SHP77 (cell line): ENCODE measurements around the gene CLDN10.
"Not testable (repeated sequence)": the region's sequence is repeated elsewhere in the genome, so short reads cannot be mapped to it uniquely, and the experiment has no call there.

Source experiments
- DNase-seq, 2 experiments: peaks; one replicate each; lab custom pipeline; 2025; lab: John Stamatoyannopoulos, UW

The CLDN10 gene

DNA sequence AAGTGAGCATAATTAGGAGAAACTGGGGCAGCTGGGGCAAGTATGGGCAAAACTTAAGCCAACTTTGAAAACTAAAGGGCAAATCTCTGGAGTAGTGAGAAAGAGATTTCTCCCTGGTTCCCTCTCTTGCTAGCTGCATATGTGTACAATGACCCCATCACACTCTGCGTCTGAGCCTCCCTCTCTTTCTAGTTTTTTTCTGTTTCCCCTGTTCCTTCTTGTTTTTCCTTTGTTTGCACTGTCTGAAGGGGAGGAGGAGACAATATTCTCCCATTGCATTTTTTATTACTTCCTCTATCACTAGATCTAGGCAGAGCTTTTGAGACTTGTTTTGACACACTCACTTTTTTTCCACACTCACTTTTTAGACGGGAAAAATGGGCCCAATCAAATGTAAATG is 11.2 kb upstream of the CLDN10 start:
- DNase-seq = no peak

DNA sequence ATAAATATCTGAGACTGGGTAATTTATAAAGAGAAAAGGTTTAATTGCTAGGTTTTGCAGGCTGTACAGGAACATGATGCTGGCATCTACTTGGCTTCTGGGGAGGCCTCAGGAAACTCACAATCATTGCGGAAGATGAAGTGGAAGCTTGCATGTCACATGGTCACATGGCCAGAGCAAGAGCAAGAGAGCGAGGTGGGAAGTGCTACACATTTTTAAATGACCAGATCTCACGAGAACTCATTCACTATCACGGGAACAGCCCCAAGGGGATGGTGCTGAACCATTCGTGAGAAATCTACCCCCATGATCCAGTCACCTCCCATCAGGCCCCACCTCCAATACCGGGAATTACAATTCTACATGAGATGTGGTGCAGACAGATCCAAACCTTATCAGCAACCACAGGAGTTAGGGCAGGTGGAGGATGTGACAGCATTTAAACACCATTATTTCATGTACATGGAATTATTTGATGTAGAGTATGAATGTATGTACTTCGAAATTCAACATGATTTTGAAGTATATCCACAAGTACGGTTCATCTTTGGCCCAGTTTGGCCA is 10.5 kb upstream of the CLDN10 start:
- DNase-seq = no peak

DNA sequence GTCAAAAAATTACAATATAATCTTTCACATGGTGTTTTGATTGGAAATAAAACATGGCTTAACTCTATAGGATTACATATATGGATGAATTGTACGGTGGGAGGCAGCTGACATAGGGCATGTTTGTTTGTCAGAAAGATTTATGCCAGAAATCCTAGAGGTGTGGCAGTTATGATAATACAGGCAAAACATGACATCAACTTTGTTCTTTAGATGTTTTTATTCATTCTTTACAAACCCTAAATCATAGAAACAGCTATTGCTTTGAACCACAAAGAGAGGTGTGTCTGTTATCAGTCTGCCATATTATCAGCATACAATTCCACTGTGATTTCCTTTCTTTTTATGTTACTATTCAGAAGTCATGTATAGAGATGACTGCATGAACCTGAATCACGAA is 8.2 kb upstream of the CLDN10 start:
- DNase-seq = no peak

DNA sequence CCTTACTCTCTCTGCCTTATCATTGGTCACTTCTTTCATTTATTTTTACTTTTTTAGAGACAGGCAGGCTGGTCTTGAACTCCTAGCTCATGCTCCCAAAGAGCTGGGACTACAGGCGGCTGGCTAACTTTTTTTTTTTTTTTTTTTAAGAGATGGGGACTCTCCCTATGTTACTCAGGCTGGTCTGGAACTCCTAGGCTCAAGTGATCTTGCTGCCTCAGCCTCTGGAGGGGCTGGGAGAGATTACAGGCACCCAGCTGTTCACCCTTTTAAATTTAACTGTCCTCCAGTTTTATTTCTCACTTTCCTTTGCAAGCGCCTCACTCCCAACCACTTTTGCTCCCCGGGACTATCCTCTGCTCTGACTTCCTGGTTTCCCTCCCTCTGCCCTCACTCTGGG is 5.6 kb upstream of the CLDN10 start:
- DNase-seq = no peak

DNA sequence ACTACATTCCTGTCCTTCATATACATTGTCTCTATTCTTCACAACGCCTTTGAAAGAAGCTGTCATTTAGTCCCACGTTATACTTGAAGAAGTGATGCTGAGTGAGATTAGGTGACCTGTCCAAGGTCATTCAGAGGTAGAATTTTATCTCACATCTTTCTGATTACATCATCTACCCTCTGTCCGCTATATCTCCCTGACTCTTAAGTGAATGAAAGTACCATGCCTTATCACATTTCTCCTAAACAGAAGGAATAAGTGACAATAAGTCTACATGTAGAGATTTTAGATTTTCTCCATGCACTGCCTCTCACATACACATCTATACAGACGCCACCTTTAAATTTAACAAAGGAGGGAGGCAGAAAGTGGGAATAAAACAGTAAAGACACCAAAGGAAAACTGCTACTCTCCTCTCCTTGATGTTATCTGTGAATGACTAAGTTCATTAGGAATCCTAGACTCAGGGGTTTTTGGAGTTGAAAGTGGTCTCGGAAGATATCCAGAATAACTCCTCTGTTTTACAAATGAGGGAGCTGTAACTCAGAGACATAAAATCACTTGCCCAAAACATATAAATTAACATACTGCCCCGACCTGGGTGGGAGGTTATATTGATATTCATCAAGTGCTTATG is 4.9 kb upstream of the CLDN10 start:
- DNase-seq = no peak

DNA sequence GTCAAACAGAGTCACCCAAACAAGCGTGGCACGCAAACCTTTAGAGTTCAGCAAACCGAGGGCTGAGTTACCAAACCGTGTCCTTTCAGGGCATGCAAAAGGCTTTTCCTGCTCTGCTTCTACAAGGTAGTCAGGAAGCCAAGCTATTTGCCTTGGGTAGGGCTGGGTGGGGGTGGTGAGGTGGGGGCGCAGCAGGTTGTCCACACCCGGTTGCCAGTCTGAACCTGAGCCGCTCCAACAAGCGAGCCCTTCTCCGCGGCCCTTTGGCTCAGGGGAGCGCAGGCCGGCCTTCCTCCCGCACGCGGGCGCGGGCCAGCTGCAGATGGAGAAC is 347 bp upstream of the CLDN10 start:
- peak; percentile 69 to 73 for DNase-seq

DNA sequence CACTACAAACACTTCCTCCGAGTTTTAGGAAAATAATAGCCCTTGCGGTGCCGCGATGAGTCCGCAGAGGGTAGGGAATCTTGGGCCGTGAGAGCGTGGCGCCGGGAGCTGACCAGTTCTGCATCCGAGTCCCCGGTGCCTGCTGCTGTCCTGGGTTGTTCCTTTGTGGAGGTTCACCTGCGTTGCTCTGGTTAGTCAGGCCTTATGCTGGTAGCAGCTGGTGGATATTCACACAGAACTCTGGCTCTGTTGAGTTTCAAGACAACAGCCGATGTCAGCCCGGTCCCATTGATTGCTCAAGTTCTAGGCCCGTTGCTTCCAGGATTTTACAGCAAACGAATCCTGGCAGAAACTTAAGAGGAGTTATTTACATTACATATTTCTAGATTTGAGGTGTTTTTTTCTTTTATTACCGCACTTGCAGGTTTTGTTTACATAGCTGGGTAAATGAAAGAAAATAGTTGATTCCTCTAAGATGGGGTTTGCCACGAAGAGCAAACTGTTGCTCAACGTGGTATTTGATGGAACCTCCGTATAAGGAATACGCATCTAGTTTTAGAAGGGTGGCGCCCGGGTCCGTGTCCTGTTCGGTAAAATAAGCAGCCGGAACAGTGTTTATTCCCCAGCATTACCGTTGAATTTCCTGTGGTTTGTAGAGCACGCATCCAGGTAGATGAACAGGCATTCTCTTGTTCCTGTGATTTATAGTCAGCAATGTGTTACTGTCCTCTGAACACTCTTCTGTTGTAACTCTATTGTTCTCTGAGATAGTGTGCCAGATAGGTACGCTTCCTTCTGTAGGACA is 1.3 kb downstream of the CLDN10 start:
- peak; percentile 70 to 77 for DNase-seq

DNA sequence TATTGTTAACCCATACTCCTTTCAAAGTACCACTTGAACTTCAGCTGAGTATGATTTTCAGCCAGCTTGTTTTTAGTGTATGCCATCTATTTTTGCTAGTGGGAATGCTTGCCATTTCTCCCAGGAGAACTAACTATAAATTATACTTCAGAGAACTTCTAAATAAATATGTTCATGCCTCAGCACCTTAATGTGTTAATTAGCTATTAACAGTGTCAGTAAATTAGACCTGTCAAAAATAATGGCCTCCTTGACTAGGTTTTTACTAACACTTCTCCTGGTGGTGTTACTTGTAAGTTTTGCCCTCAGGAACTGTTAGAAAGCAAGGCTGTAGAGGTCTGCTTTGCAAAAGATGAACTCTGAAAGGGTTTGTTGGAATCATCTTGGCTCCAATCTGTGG is 4.5 kb downstream of the CLDN10 start:
- DNase-seq = no peak

DNA sequence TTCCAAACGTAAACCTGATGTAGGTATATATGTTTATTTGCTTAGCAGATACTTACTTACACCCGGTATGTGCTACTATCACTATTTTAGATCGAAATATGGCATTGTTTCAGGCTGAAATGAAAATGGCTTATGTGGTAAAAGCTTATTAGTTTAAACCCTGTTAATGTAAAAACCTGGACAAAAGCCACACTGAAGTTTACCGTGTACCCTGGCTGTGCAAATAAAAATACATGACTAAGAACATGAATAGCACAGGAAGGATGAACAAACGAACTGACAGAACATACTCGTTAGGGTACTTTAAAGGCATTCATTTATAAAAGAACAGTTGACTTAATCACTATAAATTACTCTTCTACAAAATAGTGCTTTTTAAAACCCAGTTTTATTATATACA is 6.6 kb downstream of the CLDN10 start:
- DNase-seq = no peak

DNA sequence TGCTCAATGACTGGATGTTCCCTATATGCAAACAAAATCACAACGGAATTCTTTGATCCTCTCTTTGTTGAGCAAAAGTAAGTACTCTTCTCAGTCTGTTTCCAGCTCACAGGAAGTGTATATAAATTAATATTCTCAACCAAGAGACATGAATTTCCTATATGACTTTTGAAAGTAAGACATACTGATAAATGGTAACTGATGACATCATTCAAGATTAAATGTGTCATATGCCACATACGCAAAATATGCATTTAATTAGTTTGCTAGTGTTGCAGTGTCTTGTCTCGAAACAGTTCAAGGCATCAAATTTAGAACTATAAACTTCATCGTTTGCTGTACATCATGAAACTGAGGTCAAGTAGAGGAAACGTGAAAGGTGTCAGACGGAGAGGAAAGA is 7.9 kb downstream of the CLDN10 start:
- DNase-seq = no peak

DNA sequence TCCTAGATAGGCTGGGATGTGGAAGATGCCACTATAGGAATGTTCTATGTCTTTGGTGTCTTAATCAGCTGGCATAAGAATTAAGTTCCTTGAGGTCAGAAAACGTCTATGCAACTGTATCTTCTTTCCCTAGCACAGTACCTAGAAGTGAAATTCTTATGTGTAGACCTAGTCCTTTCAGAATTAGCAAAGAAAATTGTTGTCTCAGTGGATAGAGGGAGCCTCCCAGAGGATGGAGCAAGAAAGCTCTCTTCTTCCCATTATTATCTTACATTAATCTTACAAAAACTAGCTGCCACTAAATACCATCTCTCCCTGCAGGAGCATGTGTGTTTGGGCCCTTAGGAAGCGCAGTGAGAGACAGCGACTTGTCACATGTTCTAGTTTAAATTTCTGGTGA is 11.6 kb downstream of the CLDN10 start:
- no peak for DNase-seq

DNA sequence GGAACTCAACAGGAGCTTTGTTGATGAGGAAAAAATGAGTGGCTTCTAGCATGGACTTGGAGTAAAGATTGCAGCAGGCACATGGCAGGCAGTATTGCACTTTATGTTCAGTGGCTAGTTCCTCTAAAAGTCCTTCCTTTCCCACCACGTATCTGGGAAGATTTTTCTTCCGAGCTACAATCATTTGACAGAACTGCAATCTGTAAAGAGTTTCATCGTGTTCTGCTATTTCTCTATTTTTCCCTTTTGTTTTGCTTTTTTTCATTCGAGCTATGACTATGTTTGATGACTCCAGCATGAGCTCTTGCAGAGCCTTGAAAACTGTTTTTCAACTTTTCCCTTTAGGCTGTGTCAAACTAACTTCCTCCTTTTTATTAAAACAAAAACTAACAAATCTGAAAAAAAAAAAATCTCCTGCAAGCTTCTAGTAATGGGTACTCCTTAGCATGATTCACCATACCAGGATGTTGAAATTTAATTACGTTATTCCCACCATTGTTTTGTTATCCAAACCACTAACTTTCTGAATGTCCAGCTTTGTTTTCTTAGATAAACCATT is 12.3 kb downstream of the CLDN10 start:
- no peak for DNase-seq

DNA sequence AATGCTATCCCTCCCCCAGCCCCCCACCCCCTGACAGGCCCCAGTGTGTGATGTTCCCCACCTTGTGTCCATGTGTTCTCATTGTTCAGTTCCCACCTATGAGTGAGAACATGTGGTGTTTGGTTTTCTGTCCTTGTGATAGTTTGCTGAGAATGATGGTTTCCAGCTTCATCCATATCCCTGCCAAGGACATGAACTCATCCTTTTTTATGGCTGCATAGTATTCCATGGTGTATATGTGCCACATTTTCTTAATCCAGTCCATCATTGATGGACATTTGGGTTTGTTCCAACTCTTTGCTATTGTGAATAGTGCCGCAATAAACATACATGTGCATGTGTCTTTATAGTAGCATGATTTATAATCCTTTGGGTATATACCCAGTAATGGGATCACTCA is 13.2 kb downstream of the CLDN10 start:
- DNase-seq = not testable (repeated sequence)

DNA sequence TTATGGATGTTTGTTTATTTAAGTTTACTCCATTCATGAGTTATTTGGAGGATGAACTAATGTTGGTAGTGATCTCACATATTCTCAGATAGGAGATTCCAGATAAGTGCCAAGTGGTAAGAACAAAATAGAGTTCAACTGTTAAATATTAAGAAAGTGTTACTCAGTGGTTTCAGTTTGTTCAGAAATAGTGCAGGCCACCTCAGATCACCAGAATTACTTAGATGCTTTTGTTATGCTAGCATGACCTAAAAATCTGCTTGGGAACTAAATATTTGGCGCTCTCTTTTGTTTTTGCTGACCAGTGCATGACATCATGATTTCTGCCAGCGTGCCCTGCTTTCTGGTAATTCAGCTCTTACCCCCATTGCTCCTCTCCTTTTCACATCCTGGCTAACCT is 15.6 kb downstream of the CLDN10 start:
- no peak for DNase-seq

DNA sequence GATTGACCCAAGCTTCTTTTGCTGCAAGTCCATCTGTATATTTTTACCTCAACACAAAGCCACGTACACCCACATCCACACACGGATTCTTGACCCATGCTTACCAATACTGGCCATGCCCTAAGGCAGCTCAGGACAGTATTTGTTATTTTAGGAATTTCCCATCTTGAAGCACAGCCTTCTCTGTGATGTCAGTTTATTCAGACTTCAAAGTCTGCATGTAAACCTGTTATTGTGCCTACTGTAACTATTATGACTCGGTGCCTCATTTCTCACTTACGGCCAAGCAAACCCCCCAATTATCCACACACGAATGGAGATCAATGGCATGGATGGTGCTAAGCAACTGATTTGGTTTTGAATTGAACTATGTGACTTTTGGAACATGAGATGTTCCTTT is 17.5 kb downstream of the CLDN10 start:
- no peak for DNase-seq

DNA sequence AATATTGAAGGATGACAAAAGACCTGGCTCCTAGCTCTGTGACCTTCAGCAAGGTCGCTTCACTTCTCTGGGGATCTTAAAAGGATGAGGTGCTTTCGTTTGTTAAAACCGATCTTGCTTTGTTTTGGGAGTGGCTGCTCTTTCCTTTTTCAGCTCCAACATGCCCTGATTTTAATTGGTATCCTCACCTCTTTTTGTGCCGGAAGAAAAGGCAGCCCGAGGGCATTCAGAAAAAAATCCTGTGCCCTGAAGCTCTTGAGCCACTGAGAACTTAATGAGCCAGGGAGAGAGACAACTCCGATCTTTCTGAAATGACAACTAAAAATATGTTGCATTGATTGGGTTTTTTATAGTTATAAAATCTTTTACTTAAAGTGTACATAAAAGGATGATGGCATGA is 19.4 kb downstream of the CLDN10 start:
- no peak for DNase-seq

DNA sequence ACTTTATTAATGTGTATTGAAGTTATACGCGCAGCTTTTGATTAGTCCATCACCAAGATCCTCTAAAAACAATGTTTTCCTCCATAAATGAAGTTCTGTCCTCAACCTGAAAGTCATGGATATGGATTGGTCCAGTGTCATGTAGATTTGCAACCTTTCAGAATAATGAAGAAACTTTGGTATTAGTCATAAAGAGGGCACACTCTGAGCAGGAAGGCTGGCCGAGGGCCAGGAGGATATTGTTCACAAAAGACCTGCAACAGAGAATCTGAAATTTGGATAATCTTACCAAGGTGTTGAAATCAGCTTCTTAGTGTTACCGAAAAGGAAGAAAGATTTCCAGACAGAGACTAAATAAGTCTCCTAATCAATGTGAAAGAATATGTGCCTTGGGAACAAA is 20.7 kb downstream of the CLDN10 start:
- DNase-seq = no peak

DNA sequence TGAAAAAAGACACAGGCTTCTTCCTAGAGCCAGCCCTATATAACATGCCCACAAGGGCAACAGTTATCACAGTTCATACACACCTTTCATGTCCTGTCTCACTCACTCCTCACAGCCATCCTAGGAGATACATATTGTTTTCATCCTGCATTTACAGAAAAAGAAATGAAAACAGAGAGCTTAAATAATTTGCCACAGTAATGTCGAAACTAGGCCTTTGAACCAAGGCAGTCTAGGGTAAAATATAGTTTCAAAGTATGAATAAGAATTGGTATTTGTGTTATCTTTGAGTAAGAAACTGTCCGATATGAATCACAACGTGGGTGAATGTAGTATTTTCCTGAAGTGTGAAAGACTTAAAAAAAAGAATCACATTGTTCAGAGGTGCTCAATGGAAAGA is 26.8 kb downstream of the CLDN10 start:
- no peak for DNase-seq

DNA sequence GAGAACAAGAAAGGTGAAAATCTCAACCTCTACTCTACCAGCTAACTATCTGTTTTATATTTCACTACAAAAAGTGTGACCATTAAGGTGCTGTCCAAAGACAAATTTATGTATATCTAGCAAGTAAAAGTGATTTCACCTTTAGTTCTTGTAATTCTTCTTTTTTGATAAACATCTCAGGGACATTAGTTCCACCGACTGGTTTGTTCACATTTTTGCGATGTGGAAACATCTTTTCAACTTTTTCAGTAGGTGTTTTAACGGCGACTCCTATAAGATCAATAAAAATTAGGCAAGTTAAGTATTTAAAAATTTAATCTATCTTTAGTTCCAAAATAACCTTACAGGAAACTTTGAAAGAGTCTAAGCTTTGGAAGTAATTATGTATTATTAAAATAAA is 33.3 kb downstream of the CLDN10 start:
- DNase-seq = no peak

DNA sequence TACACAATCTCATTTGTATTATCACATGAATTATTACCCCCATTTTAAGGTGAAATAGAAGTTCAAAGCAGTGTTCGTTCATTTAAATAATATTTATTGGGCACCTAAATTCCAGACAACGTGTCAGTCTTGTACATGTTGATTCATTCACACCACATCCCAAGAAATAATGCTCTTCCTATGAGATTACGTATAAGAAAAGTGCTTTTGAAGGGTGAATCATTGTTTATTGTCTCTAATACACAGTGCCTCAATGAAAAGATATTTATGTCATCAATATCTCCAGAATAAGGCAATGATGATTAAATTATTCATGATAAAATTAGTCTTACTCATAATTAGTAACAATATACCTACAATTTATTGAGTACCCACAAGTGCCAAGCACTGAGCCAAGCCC is 35.6 kb downstream of the CLDN10 start:
- no peak for DNase-seq

DNA sequence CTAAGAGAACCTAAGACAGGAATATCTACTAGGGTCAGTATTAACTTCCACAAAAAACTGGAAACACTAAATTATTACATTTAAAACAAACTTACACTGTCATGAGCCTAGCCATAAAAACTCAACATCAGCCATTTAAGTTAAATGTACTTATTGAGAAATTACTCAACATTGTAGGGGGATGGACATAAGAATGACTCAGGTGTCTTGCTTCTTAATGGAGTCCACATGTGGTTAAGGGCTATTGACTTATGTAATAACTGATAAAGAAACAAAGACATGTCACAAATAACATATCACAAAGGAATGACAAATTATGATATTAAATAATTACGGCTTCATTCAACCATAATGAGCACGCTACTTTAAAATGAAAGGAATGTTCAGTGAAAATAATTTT is 36.2 kb downstream of the CLDN10 start:
- no peak for DNase-seq

DNA sequence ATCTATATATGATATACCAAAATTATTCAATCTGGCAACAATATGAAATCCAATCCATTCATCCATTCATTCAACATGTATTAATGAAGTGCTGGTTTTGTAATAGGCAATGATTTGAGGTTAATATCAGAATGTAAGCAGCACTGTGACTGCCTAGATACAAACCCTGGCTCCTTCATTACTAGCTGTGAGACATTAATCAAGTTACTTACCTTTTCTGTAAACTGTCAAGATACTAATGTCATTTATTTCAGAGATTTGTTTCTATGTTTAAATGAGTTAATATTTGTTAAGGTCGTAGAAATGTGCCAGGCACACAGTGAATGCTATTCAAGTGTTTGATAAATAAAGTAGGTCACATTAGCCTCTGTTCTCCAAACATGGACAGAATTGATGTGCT is 40.9 kb downstream of the CLDN10 start:
- DNase-seq = no peak

DNA sequence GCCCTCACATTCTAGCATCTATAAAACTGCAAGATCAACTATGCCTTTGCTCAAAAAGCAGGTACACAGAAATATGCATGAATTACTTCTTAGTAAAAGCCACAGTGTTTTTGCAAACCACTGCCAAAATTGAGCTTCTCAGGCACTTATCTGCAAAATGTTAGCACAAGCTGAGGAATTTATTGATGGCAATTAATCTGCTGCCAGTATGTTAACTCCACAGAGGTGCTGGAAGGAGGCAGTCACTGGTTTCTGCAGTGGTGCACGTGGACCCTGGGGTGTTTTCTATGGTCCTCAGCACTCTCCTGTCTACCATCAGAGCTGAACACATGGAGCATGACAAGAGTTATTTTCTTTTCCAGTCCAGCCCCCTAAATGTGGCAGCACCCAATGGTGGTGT is 44.2 kb downstream of the CLDN10 start:
- no peak for DNase-seq
